ENCODE data around the gene DDX19B. TPM values are rescaled to one million over a fixed set of nuclear protein-coding genes. Genes with fewer than 3 reads are reported as not detected.

Gene DDX19B
- total and polyA plus RNA-seq, 9 of the 15 experiments (the other 6 are each of a cell fraction or from before 2014, with no cell fraction given) = 7.0 to 32.9 (median 19.3) TPM

DNA sequence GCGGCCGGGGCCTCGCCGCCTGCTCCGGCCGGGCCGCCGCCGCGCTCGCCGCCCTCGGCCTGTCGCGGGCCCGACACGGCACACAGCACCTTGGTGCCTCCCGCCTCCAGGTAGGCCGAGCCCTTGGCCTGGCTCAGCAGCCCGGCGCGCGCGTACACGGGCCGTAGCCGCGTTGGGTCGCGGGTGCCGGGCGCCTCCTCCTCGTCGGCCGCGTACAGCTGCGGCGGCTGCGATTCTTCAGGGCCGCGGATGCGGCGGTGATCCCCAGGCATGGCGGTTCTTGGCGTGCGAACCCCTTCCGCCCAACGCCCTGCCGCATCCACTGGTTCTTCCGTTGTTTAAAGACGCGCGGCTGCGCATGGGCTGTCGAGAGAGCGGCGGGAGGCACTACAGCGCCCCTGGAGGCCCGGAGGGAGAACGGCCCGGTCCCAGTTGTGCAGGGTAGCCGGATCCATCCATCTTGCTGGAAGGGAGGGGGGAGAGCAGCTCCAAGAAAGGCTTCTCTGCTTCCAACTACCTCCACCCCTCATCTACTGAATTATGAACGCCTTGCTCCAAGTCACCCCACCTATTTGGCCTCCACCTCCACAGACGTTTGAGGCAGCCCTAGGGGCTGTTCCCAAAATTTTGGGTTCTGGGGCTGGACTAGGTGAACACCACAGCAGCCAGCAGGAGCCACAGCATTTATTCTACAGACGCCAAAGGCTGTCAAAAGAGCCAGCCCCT lies 47.2 kb upstream of the DDX19B start, which contains the start of gene EXOSC6 (continued):
- TF ChIP-seq ZNF324 (CRISPR knock-in tag; IDR thresholded peaks at IDR 0.05) (peak; percentile 64; the same call in 1 of the 2 replicates), DACH1 (IDR thresholded peaks at IDR 0.05; ENCODE audit: partially characterized antibody) (no peak), ELF2 (CRISPR knock-in tag; IDR thresholded peaks at IDR 0.05) (peak; percentile 93), ARNT (IDR thresholded peaks at IDR 0.05) (no peak), ZNF780A (CRISPR knock-in tag; IDR thresholded peaks at IDR 0.05) (peak; percentile 79; the same call in 1 of the 2 replicates), NFIC (IDR thresholded peaks at IDR 0.05) (peak; percentile 64; the same call in 1 of the 2 replicates), U2AF2 (optimal IDR thresholded peaks at IDR 0.05; ENCODE audit: low read depth, low read length) (no peak), NFE2 (IDR thresholded peaks at IDR 0.05; ENCODE audit: low read depth) (0 out of 2 replicates have a peak, but pooled peaks have one; percentile 2), ZNF175 (CRISPR knock-in tag; IDR thresholded peaks at IDR 0.05; ENCODE audit: low read depth) (no peak), TBL1XR1 (IDR thresholded peaks at IDR 0.05; ENCODE audit: low read length in 2 of 2) (peak in 1 of 2 experiments; percentile 77; a peak in 1 of 4 replicates), ZNF75A (CRISPR knock-in tag; IDR thresholded peaks at IDR 0.05) (peak; percentile 76; the same call in 1 of the 2 replicates)
- TF ChIP-seq, protein P1, sequence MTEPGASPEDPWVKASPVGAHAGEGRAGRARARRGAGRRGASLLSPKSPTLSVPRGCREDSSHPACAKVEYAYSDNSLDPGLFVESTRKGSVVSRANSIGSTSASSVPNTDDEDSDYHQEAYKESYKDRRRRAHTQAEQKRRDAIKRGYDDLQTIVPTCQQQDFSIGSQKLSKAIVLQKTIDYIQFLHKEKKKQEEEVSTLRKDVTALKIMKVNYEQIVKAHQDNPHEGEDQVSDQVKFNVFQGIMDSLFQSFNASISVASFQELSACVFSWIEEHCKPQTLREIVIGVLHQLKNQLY (CRISPR knock-in tag; conservative IDR thresholded peaks at IDR 0.05) = peak in 1 of 2 experiments; percentile 76; a peak in 1 of 4 replicates
- TF ChIP-seq, protein P2, sequence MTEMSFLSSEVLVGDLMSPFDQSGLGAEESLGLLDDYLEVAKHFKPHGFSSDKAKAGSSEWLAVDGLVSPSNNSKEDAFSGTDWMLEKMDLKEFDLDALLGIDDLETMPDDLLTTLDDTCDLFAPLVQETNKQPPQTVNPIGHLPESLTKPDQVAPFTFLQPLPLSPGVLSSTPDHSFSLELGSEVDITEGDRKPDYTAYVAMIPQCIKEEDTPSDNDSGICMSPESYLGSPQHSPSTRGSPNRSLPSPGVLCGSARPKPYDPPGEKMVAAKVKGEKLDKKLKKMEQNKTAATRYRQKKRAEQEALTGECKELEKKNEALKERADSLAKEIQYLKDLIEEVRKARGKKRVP (CRISPR knock-in tag; IDR thresholded peaks at IDR 0.05) = peak; percentile 74; the same call in 1 of the 2 replicates
- TF ChIP-seq, protein P3, sequence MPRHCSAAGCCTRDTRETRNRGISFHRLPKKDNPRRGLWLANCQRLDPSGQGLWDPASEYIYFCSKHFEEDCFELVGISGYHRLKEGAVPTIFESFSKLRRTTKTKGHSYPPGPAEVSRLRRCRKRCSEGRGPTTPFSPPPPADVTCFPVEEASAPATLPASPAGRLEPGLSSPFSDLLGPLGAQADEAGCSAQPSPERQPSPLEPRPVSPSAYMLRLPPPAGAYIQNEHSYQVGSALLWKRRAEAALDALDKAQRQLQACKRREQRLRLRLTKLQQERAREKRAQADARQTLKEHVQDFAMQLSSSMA (CRISPR knock-in tag; IDR thresholded peaks at IDR 0.05) = peak; percentile 94
- TF ChIP-seq, protein P4, sequence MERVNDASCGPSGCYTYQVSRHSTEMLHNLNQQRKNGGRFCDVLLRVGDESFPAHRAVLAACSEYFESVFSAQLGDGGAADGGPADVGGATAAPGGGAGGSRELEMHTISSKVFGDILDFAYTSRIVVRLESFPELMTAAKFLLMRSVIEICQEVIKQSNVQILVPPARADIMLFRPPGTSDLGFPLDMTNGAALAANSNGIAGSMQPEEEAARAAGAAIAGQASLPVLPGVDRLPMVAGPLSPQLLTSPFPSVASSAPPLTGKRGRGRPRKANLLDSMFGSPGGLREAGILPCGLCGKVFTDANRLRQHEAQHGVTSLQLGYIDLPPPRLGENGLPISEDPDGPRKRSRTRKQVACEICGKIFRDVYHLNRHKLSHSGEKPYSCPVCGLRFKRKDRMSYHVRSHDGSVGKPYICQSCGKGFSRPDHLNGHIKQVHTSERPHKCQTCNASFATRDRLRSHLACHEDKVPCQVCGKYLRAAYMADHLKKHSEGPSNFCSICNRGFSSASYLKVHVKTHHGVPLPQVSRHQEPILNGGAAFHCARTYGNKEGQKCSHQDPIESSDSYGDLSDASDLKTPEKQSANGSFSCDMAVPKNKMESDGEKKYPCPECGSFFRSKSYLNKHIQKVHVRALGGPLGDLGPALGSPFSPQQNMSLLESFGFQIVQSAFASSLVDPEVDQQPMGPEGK (CRISPR knock-in tag; IDR thresholded peaks at IDR 0.05; ENCODE audit: borderline replicate concordance) = 0 out of 2 replicates have a peak, but pooled peaks have one; percentile 71

Data from K562 (cell line).